GM18511 (cell line): ENCODE results near the gene HNRNPDL.
"Not testable (repeated sequence)": the region's sequence is repeated elsewhere in the genome, so short reads cannot be mapped to it uniquely, and the experiment has no call there.

ENCODE experiments used
- ATAC-seq: cut with Tn5 transposase; IDR thresholded peaks from one replicate; pipeline ENCODE4 v1.9.1; 2021; ENCODE audit warnings: mild to moderate bottlenecking, moderate library complexity; ENCODE audit not compliant: unreplicated experiment

HNRNPDL gene

DNA sequence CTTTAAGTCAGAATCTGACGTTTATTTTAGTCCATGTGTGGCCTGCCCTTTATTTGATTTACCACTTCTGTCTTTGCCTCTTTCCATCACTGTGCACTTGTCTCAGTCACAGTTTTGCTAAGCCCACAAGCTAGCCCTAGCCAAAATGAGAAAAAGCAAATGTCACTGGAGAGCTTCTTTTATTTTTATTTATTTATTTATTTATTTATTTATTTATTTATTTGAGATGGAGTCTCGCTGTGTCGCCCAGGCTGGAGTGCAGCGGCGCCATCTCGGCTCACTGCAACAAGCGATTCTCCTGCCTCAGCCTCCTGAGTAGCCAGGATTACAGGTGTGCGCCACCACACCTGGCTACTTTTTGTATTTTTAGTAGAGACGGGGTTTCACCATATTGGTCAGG lies 40.2 kb downstream of the HNRNPDL start:
- not testable (repeated sequence) for ATAC-seq

DNA sequence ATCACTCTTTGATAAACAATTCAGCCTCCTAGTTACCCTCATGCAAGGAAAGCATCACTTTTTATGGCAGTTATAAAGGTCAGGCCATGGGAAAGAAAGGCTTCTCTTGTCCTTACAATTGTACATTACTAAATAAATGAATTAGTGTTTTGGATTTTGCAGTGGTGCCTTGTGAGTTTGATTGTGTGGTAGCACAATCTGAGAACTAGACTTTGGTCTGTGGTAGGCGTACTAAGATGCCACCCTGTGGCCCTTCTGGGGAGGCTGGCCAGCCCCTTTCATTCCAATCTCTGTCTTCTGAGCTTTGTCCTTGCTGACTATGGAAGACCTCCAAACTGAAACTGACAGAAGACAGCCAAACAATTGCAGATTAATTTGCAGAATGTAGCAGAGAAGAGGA lies 41.9 kb downstream of the HNRNPDL start:
- no peak for ATAC-seq

- ATAC-seq, result not testable (repeated sequence)
Measured at GRCh38 chr4:82386312-82386711, 44.0 kb downstream of the HNRNPDL start.

GRCh38 chr4:82382751-82383150 lies 47.5 kb downstream of the HNRNPDL start:
- no peak for ATAC-seq

- no peak for ATAC-seq
Measured at GRCh38 chr4:82381661-82382296, 48.5 kb downstream of the HNRNPDL start.

DNA sequence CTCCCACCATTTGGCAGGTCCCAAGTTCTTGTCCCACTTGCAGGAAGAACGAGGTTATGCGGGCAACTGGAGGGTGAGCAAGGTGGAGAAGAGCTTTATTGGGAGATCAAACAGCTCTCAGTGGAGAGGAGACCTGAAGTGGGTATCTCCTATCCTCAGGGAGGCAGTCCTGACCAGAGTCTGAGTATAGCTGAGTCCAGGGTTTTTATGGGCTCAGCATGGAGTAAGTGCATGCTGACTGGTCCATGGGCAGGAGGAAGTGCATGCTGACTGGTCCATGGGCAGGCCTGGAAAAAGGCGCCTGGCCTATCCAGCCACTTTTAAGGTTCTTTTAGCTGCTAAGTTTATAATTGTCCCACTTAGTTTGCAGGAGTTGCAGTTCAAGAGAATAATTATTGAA lies 49.0 kb downstream of the HNRNPDL start:
- ATAC-seq, result no peak

DNA sequence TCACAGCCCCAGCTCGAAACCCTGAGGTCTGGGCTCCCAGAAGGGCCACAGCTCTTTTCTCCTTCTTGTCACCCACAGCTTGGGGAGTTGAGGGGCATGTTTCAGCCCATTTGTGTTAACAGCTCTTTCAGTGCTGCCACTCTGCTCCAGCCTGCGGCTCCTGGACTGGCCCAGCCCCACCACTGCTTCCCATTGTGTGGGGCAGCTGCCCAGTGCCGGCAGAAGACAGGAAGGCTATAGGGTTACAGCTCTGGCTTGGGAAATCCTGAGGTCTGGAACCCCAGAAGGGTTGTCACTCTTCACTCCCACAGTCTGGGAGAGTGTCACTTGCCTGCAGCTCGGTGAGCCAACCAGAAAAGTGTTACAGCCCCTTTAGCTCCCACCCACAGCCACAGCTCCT lies 49.4 kb downstream of the HNRNPDL start:
- ATAC-seq, result no peak

GRCh38 chr4:82380344-82380743 lies 49.9 kb downstream of the HNRNPDL start:
- no peak for ATAC-seq

DNA sequence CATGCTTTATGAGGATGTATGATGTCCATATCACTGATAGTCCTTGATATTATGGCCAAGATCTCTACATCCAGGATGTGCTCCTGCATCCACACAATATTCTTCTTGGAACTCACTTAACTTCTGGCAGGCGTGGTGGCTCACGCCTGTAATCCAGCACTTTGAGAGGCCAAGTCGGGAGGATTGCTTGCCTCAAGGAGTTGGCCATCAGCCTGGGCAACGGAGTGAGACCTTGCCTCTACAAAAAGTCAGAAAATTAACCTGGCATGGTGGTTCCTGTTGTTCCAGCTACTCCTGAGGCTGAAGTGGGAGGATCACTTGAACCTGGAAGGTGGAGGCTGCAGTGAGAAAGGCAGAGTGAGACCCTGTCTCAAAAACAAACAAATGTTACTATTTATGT lies 54.2 kb downstream of the HNRNPDL start:
- ATAC-seq, result no peak

DNA sequence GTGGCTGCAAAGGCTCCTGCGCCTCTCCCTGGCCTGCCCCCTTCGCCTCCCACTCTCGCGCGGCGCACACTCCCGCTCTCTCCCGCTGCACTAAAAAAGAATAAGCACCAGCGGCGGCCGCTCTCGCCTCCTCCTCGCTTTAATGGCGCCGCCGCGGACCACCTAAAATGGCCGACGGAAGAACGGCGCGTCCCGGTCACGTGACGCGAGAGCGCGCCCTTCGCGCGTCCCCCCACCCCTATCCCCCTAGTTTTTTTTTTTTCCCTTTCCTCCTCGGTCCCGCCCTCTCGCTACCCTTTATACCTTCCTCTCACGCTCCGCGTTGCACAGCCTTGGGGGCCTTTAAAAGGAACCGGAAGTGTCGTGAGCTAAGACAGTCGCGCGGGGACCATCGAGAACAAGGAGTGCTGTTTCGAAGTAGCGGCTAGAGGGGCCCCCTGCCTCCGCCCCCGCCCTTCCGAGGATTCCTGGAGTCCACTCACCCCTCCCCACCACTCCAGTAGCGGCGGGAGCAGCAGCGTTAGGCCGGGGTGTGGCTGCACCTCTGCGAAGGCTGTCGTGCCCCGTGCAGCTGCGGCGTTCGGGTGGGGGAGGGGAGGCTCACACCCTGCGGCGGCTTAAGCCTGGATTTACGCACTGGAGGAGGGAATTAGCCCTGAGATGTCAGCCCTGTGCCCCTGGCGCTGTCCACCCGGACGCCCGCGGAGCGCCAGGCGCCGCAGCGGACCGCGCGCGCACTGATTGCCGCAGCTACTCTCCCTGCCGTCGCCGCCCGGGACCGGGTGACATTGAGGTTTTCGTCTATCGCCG lies 56.2 kb downstream of the HNRNPDL start, which contains the start of gene HNRNPD:
Gene HNRNPD (minus strand): TSS at position 176 of the 810 bp plus-strand sequence. CDS start 313 bp downstream, outside the sequence.
- peak; percentile 93 for ATAC-seq

DNA sequence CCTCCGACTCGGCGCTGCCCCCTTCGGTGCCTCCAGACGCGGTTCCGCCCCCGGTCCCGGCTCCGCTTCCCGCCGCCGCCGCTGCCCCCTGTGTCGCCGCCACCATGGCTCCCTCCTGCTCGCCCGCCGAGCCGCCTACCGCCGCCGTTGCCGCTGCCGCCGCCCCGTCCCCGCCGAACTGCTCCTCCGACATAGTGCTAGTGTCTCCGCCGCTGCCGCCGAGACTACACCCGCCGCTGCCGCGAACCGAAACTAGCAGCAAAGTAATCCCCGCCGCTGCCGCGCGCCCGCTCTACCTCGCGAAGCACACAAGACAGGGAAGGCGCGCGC lies 56.8 kb downstream of the HNRNPDL start:
- ATAC-seq, result peak; percentile 17
